Thymus (tissue), 11 donors: Measurements from ENCODE around the gene PTPRR. TPM values are rescaled to one million over a fixed set of nuclear protein-coding genes. Genes with fewer than 3 reads are reported as not detected.

ENCODE experiments used
- DNase-seq, 9 donors: peaks; one replicate each; pipeline ENCODE4 v3.0.0-alpha.2; 2013; ENCODE audit warnings: low spot score in 9 of 9, low read depth in 6 of 9, missing footprints in 1 of 9
- H3K27ac ChIP-seq, 2 donors: one replicate each; pipeline ENCODE4 v1.5.1; 2013; ENCODE audit warnings: control low read depth in 1 of 2, low read depth in 1 of 2, low read length in 1 of 2, mild to moderate bottlenecking in 1 of 2, moderate library complexity in 1 of 2
- H3K27me3 ChIP-seq, 2 donors: one replicate each; pipeline ENCODE4 v1.5.1; 2013; ENCODE audit warnings: low read length in 1 of 2; ENCODE audit not compliant: control insufficient read depth in 2 of 2, insufficient read depth in 1 of 2
- H3K36me3 ChIP-seq, 2 donors: one replicate each; pipeline ENCODE4 v1.5.1; 2013; ENCODE audit warnings: low read length in 1 of 2, mild to moderate bottlenecking in 1 of 2, moderate library complexity in 1 of 2; ENCODE audit not compliant: control insufficient read depth in 2 of 2, insufficient read depth in 2 of 2
- H3K4me1 ChIP-seq, 2 donors: one replicate each; pipeline ENCODE4 v1.5.1; 2013; ENCODE audit warnings: low read length in 2 of 2; ENCODE audit not compliant: control insufficient read depth in 2 of 2, insufficient read depth in 2 of 2
- H3K4me3 ChIP-seq, 2 donors: one replicate each; pipeline ENCODE4 v1.5.1; 2013; ENCODE audit warnings: low read length in 2 of 2, control low read depth in 1 of 2, mild to moderate bottlenecking in 1 of 2
- H3K9me3 ChIP-seq, 2 donors: one replicate each; pipeline ENCODE4 v1.5.1; 2013; ENCODE audit warnings: low read length in 1 of 2, mild to moderate bottlenecking in 1 of 2; ENCODE audit not compliant: control insufficient read depth in 2 of 2, insufficient read depth in 1 of 2
- WGBS: extraction: QIAGEN DNeasy Blood & Tissue Kit; methylation state at CpG from one replicate; pipeline ENCODE4 v1.1.7; 2013; 5-methylcytosine and 5-hydroxymethylcytosine counted together
- polyA plus RNA-seq: library from polyadenylated mRNA; stranded (reverse); fragments of 200-250 nt; gene quantifications from one replicate; pipeline ENCODE4 v1.2.3, GENCODE V29; 2013
- total RNA-seq: library from RNA; stranded (reverse); fragments of 120-200 nt; gene quantifications from one replicate; pipeline ENCODE4 v1.2.4, GENCODE V29; 2013
- donor health status: healthy.

PTPRR gene
- total and polyA plus RNA-seq, 2 donors, result 0.21 to 0.38 TPM

GRCh38 chr12:70666364-70666763 is 254.2 kb downstream of the PTPRR start:
- DNase-seq, result no peak
- no peaks in the 10 kb centered on the region for H3K27me3 ChIP-seq
- no peak overlapping the region for H3K27ac ChIP-seq
- peaks cover 0 to 3% of the 10 kb centered on the region in 2 donors for H3K4me1 ChIP-seq
- H3K9me3 ChIP-seq, result no peaks in the 10 kb centered on the region
- no peaks in the 10 kb centered on the region for H3K36me3 ChIP-seq
- WGBS, result 97% methylated on average over 1 of the region's 1 CpG
- no peak overlapping the region for H3K4me3 ChIP-seq

- Histone ChIP-seq H3K4me3 (no peak overlapping the region), H3K27ac (no peak overlapping the region), H3K36me3 (no peaks in the 10 kb centered on the region), H3K27me3 (no peaks in the 10 kb centered on the region), H3K9me3 (no peaks in the 10 kb centered on the region), H3K4me1 (peaks cover 0 to 3% of the 10 kb centered on the region in 2 donors)
- WGBS, result 86% methylated on average over 7 of the region's 7 CpGs
- DNase-seq, result no peak
These were observed 256.1 kb downstream of the PTPRR start for GRCh38 chr12:70664465-70664881.

GRCh38 chr12:70663838-70664237 is 256.7 kb downstream of the PTPRR start:
- no peak for DNase-seq
- no peak overlapping the region for H3K4me3 ChIP-seq
- H3K9me3 ChIP-seq, result no peaks in the 10 kb centered on the region
- H3K4me1 ChIP-seq, result peaks cover 0 to 3% of the 10 kb centered on the region in 2 donors
- no peaks in the 10 kb centered on the region for H3K36me3 ChIP-seq
- H3K27me3 ChIP-seq, result no peaks in the 10 kb centered on the region
- 93% methylated on average over 1 of the region's 1 CpG for WGBS
- H3K27ac ChIP-seq, result no peak overlapping the region

DNA sequence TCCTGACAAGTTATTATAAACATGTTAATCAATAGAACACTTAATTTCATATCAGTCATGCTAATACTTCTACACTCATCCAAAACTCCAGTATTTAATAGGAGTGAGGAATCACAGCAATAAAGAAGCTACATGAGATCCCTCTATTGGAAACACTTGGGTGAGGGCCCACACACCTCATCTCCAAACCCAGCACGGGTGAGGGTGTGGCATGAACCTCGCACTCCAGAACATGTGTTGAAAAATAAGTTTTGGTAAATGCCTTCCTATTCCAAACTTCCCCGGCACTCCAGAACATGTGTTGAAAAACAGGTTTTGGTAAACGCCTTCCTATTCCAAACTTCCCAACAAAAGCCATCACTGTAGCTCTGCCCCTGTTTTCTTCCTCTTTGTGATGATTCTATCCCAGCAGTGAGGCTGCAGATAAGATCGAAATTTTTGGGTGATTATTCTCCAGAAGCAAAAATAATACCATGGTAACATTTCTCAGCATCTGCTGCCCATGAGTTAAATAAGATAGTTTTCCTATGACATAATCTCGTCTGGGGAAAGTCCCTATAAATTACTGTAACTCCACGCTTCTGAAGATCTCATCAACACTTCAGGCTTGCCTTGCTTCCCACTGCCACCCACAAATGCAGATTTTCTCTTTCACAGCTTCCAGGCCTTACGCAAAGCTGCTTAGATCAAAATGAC is 258.9 kb downstream of the PTPRR start:
- peaks cover 0 to 3% of the 10 kb centered on the region in 2 donors for H3K4me1 ChIP-seq
- H3K9me3 ChIP-seq, result no peaks in the 10 kb centered on the region
- DNase-seq, result peak in 1 of 9 donors; percentile 13
- no peaks in the 10 kb centered on the region for H3K36me3 ChIP-seq
- no peak overlapping the region for H3K4me3 ChIP-seq
- 90% methylated on average over 8 of the region's 8 CpGs for WGBS
- peak overlapping the region in 1 of 2 donors; percentile 18 for H3K27ac ChIP-seq
- no peaks in the 10 kb centered on the region for H3K27me3 ChIP-seq

DNA sequence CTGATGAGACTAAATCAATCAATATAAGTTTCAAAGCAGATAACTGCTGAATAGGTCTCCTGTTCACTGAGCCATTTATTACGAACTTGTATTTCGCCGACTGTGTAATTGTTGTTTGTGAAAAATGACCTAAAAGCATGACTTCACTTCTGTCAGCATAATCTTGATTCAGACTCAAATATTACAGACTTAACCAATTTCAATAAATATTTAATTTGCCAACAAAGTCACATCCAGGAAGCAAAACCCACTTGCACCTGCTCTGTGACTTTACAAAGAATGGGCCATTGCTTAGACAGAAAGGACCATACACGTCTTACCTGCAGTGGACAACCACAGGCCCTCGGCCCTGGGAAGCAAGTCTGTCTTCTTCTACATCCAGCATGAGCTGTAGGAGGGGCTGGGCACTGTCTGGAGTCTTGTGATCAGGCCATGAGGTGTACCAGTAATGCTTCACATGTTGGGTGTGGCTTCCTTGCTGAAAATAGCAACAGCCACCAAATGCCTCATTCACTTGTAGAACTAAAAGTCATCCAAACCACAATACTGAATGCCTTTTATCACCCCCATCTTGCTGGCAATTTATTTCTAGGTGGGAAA is 259.8 kb downstream of the PTPRR start:
- H3K9me3 ChIP-seq, result no peaks in the 10 kb centered on the region
- no peaks in the 10 kb centered on the region for H3K27me3 ChIP-seq
- no peak overlapping the region for H3K4me3 ChIP-seq
- 80% methylated on average over 5 of the region's 5 CpGs for WGBS
- H3K27ac ChIP-seq, result no peak overlapping the region
- peaks cover 0 to 3% of the 10 kb centered on the region in 2 donors for H3K4me1 ChIP-seq
- DNase-seq, result peak in 2 of 9 donors; percentile 8 to 46
- no peaks in the 10 kb centered on the region for H3K36me3 ChIP-seq

GRCh38 chr12:70660002-70660604 is 260.4 kb downstream of the PTPRR start:
- H3K9me3 ChIP-seq, result no peaks in the 10 kb centered on the region
- H3K27ac ChIP-seq, result no peak overlapping the region
- H3K4me3 ChIP-seq, result no peak overlapping the region
- WGBS, result 96% methylated on average over 5 of the region's 5 CpGs
- H3K27me3 ChIP-seq, result no peaks in the 10 kb centered on the region
- no peak for DNase-seq
- H3K36me3 ChIP-seq, result no peaks in the 10 kb centered on the region
- peaks cover 0 to 3% of the 10 kb centered on the region in 2 donors for H3K4me1 ChIP-seq

DNA sequence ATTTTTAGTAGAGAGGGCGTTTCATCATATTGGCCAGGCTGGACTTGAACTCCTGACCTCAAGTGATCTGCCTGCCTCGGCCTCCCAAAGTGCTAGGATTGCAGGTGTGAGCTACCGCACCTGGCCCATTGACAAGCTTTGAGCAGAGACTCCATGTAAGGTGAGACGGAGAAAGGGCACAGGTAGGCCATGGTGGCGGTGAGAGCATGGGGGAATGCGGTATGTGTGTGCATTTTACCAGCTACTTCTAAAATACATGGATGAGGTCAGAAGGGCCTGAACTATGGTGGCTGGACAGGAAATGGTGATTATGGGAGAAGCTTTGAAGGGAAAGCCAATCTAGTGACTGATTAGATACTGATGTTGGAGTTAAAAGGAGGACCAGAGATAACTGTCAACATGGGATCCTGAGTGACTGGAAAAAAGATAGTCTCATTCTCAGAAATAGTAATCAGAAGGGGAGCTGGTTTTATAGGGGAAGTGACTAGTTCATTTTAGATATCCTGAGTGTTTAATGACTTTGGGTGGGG is 261.4 kb downstream of the PTPRR start:
- Histone ChIP-seq H3K27me3 (no peaks in the 10 kb centered on the region), H3K4me3 (no peak overlapping the region), H3K36me3 (no peaks in the 10 kb centered on the region), H3K27ac (no peak overlapping the region), H3K4me1 (no peaks in the 10 kb centered on the region), H3K9me3 (no peaks in the 10 kb centered on the region)
- DNase-seq, result no peak
- 95% methylated on average over 6 of the region's 6 CpGs for WGBS

GRCh38 chr12:70657616-70658286 is 262.8 kb downstream of the PTPRR start:
- Histone ChIP-seq H3K27me3 (no peaks in the 10 kb centered on the region), H3K36me3 (no peaks in the 10 kb centered on the region), H3K4me1 (no peaks in the 10 kb centered on the region), H3K4me3 (no peak overlapping the region), H3K27ac (no peak overlapping the region), H3K9me3 (no peaks in the 10 kb centered on the region)
- no peak for DNase-seq
- 72% methylated on average over 4 of the region's 4 CpGs for WGBS

- H3K4me3 ChIP-seq, result no peak overlapping the region
- no peaks in the 10 kb centered on the region for H3K36me3 ChIP-seq
- WGBS, result 98% methylated on average over 1 of the region's 1 CpG
- H3K27me3 ChIP-seq, result no peaks in the 10 kb centered on the region
- DNase-seq, result no peak
- no peak overlapping the region for H3K27ac ChIP-seq
- no peaks in the 10 kb centered on the region for H3K4me1 ChIP-seq
- no peaks in the 10 kb centered on the region for H3K9me3 ChIP-seq
These were observed 268.1 kb downstream of the PTPRR start for GRCh38 chr12:70652451-70652850.
